ENCODE data around the gene ALKBH4.
"Not testable (repeated sequence)": the region's sequence is repeated elsewhere in the genome, so short reads cannot be mapped to it uniquely, and the experiment has no call there.

Gene ALKBH4

DNA sequence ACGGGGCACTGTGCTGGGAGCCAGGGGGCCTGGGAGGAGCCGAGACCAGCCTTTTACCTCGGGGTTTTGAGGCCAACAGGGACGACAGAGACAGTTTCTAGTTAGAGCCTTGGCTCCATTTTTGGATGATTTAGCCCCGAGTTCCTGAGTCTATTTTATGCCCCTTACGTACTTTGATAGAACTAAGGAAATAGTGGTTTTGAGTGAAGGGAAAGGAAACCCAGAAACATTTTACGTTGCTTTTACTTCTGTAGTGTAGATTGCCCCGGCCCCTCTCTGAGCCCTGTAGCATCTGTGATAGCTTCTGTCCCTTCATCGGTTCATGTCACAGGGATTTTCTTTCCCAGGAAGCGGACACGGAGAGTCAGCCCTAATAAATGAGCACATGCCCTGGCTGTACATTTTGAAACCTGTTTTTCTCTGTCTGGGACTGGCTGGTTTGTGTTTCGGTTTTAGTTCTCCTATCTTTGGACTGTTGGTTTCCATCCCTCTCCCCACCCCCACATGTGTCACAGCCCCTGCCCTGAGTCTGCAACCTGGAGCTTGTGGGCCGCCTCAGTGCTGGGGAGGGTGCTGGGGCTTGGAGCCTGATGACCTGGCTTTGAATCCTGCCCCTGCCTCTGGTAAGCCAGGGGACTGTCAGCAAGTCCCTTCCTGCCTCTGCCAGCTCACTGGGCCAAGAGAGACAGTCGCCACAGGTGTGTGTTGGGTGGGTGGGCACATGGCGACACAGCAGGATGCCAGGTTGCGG lies 38.2 kb downstream of the ALKBH4 start:
- peak; percentile 96 for DNase-seq

- DNase-seq: peak; percentile 99
Measured at GRCh38 chr7:102425639-102426267, 38.9 kb downstream of the ALKBH4 start.

DNA sequence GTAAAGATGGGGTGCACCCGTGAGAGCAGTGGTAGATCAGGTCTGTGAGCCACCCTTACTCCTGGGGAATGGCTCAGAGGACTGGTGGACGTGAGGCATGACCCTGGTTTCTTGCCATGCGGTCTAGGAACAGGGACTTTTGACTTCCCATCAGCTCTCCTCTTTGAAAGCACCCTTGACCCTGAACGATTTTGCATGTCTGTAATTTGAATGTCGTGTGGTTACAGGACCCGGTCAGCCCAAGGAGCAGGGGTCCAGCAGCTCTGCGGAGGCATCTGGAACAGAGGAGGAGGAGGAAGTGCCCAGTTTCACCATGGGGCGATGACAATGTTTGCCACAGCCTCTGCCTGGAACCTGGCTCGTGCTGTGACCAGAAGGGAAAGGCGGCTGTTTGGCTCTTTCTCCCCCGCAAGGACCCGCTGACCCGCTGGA lies 39.9 kb downstream of the ALKBH4 start:
- DNase-seq: peak; percentile 93

GRCh38 chr7:102424129-102424551 lies 40.5 kb downstream of the ALKBH4 start:
- peak; percentile 27 for DNase-seq

DNA sequence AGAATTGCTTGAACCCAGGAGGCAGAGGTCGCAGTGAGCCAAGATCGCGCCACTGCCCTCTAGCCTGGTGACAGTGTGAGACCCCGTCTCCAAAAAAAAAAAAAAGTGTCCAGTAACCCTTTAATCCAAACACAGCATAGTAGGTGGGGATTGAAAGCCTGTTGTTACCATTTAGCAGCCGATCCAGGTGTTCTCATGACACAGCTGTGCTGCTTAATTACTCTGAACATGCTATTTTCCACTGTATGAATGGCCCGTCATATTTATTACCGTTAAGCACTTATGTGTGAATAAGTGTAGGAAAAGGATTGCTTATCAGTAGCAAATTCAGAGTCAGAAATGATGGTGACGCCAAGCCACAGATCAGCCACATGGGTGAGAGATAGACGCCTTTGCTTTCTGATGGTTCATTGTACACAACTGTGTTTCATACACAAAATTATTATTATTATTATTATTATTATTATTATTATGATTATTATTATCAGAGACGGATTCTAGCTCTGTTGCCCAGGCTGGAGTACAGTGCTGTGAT lies 42.9 kb downstream of the ALKBH4 start:
- DNase-seq: no peak

DNA sequence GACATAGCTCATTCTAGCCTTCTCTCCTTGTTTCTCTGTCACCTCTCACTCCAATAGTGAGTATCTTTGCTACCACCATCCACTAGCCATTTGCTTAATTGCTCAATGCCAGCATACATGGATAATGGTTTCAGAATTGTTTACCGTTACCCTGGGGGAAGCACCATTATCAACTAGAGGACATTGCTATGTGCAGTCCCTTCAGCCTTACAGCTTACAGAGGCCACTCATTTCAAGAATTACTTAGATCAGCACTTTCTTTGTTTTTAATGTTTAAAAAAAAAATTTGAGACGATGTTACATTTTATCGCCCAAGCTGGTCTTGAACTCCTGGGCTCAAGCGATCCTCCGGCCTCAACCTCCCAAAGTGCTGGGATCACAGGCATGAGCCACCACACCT lies 46.1 kb downstream of the ALKBH4 start:
- no peak for DNase-seq

DNA sequence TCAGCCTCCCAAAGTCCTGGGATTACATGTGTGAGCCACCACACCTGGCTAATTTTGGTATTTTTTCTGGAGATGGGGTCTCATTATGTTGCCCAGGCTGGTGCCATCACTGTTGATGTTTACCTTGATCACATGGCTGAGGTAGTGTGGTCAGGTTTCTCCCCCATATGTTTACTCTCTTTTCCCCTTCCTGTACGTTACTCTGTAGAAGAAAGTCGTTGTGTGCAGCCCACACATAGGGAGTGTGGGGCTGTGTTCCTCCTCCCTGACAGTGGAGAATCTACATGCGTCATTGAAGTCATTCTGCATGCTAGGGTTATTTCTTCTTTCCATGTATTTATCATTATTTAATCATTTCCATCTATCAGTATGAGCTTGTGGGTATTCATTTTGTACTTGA lies 47.6 kb downstream of the ALKBH4 start:
- no peak for DNase-seq

- DNase-seq: no peak
Measured at GRCh38 chr7:102416406-102416805, 48.3 kb downstream of the ALKBH4 start.

DNA sequence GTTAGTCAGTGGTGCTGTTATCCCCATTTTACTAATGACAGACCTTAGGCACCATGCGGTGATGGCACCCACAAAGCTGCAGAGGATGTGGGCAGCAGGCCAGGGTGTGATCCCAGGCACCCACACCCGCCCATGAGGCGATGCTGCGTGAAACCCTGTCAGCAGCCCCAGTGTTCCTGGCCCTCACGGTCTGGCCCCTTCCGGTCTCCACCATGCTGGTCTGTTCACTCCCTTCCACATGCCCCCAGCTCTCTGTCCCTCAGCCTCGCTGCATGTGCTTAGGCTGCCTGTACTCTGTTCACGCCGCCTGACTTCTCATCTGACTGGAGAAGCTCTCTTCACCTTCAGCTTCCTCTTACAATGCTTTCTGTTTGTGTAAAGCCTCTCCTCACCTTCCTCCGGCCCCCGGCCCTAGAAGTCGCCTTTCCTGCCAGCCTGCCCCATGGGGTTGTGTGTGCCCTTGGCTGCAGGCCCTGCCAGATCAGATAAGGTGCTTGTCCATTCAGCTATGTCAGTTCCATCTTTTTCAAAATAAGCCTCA lies 48.9 kb downstream of the ALKBH4 start:
- DNase-seq: no peak

- no peak for DNase-seq
Measured at GRCh38 chr7:102413611-102414010, 51.1 kb downstream of the ALKBH4 start.

- no peak for DNase-seq
Measured at GRCh38 chr7:102413091-102413490, 51.6 kb downstream of the ALKBH4 start.

GRCh38 chr7:102412548-102412947 lies 52.1 kb downstream of the ALKBH4 start:
- DNase-seq: peak; percentile 51

- no peak for DNase-seq
Measured at GRCh38 chr7:102410918-102411317, 53.7 kb downstream of the ALKBH4 start.

GRCh38 chr7:102410123-102410522 lies 54.5 kb downstream of the ALKBH4 start:
- no peak for DNase-seq

- no peak for DNase-seq
Measured at GRCh38 chr7:102409340-102409739, 55.3 kb downstream of the ALKBH4 start.

- not testable (repeated sequence) for DNase-seq
Measured at GRCh38 chr7:102408530-102408929, 56.1 kb downstream of the ALKBH4 start.

DNA sequence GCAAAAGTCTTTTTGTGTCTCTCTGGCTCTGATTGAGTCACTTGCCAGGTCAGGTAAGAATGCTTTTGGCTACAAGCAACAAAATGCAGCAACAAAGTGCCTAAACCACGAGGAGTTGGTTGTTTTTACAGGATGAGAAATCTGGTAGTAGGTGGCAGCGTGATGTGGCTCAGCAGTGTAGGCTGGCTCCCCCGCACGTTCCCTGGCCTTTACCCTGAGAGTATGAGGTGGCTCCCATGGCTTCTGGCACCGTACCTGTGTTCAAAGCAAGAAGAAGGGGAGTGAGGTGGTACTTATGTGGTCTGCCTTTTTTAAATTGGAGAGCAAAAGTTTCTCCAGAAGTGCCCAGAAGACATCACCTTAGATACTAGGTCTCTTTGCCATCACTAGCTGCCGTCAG lies 56.8 kb downstream of the ALKBH4 start:
- DNase-seq: no peak

Data from inflammatory macrophage treated with lipopolysaccharide for 4 hours (primary cell).